LNCaP clone FGC (cell line): ENCODE measurements around the gene EBP.

Experiments
- DNase-seq: peaks from one replicate; pipeline ENCODE4 v3.0.0-alpha.2; 2011; ENCODE audit warnings: low read depth
- H3K4me3 ChIP-seq: 2 replicates; pipeline ENCODE4 v1.5.1; 2011; ENCODE audit warnings: mild to moderate bottlenecking, low read depth, low read length, control low read depth
- TF ChIP-seq, protein P1 (sequence below): IDR thresholded peaks from 2 replicates; pipeline ENCODE4 v1.5.1; 2012; ENCODE audit warnings: mild to moderate bottlenecking; ENCODE audit not compliant: control insufficient read depth, insufficient read depth; ENCODE audit errors: extremely low read depth

The EBP gene

DNA sequence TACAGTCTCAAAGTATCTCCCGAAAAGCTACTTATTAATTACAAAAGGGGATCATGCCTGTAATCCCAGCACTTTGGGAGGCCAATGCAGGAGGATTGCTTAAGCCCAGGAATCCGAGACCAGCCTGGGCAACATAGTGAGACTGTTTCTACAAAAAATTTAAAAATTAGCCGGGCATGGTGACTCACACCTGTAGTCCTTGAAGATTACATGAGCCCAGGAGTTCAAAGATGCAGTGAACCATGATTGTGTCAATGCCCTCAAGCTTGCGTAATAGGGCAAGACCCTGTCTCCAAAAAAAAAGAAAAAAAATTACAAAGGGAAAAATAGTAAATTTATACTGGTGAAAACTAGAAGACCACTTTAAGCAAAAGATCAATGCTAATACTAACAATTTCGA lies 16.1 kb upstream of the EBP start:
- no peak for DNase-seq
- TF ChIP-seq, protein P1, sequence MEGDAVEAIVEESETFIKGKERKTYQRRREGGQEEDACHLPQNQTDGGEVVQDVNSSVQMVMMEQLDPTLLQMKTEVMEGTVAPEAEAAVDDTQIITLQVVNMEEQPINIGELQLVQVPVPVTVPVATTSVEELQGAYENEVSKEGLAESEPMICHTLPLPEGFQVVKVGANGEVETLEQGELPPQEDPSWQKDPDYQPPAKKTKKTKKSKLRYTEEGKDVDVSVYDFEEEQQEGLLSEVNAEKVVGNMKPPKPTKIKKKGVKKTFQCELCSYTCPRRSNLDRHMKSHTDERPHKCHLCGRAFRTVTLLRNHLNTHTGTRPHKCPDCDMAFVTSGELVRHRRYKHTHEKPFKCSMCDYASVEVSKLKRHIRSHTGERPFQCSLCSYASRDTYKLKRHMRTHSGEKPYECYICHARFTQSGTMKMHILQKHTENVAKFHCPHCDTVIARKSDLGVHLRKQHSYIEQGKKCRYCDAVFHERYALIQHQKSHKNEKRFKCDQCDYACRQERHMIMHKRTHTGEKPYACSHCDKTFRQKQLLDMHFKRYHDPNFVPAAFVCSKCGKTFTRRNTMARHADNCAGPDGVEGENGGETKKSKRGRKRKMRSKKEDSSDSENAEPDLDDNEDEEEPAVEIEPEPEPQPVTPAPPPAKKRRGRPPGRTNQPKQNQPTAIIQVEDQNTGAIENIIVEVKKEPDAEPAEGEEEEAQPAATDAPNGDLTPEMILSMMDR = no peak
- no peak overlapping the region for H3K4me3 ChIP-seq

DNA sequence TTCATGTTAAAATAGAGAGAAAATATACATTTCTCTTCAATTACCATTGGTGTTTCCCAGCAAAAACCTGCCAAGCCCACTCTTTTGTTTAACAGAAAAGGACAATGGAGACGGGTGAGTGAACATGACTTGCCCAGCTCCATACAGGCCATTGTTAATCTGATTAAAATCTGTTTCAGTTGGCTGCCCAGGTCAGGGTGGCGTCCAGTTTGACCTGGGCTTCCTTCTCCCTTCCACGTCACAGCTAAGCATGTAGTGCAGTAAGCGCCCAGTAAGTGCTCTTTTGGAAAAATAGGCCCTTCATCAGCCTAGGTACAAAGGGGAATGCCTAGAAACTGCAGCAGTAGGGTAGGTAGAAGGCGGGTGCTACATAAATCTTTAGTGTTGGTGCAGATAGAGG lies 14.4 kb upstream of the EBP start:
- no peak for DNase-seq
- H3K4me3 ChIP-seq = no peak overlapping the region
- TF ChIP-seq, protein P1 = no peak

DNA sequence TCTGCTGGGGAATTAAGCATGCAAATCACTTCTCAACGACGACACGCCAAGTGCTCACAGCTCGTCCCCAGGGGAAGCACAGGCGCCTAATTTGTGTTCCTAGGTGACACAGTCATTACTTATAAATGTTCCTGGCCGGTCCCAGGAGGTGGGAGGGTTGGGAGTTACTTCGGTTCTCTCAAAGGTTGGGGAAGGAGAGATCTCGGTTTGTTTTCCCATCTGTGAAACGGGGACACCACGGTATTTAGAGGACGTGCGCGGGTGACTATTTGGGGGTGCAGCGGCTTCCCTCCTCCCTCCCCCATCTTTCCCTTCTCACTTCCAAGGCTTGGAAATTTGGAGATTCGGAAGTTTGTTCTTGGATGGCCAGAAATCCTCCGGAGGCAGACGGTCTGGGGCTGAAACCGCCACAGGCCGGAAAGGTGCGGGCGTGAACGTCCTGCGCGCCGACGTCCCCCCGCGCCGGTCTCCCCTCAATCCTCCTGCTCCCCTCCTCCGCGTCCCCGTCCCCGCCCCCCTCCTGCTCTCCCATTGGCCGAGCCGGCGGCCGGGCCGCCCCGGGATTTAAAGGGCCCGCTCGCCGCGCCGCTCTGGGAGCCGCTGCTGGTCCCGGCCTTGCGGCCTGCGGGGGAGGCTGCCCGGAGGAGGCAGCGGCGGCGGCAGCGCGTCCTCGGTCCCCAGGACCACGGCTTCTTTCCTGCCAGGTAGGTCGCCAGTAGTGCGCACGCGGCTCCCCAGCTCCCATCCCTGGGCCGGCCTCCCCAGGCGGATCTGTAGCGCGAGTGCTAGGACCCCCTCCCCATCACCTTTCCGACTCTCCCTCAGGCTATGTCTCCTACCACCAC lies 13.0 kb upstream of the EBP start, which contains the start of gene PORCN:
TSS of gene PORCN (plus strand) at position 593 of the 845 bp plus-strand sequence. CDS start 829 bp downstream, outside the sequence.
- TF ChIP-seq, protein P1 = no peak
- DNase-seq = no peak
- H3K4me3 ChIP-seq = peak within 1 kb of the TSS; percentile 70

DNA sequence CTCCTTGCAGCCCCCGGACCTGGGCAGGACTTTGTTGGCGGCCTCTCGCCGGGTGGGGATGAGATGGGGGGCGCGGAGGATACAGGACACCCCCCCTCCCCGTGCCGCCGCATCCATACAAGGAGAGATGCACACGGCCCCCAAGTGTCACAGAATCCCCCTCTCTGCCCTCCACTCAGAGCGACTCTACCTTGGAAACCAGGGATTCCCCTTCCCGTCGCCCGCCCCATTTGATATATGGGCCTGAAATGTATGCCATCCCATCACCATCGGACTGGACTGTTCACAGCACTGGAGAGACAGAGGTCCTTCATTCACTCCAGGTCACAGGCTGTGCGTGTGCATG lies 12.4 kb upstream of the EBP start:
- peak overlapping the region; percentile 70 for H3K4me3 ChIP-seq
- TF ChIP-seq, protein P1 = no peak
- no peak for DNase-seq

- DNase-seq = no peak
- TF ChIP-seq, protein P1 = no peak
- H3K4me3 ChIP-seq = peak overlapping the region; percentile 70
These were observed 12.0 kb upstream of the EBP start for GRCh38 chrX:48509619-48510018.

- H3K4me3 ChIP-seq = no peak overlapping the region
- TF ChIP-seq, protein P1 = peak; percentile 40
- DNase-seq = no peak
These were observed 10.0 kb upstream of the EBP start for GRCh38 chrX:48511560-48511959.
